Ectodermal cell (in vitro differentiated cells): ENCODE results near the gene NR2F2.

ENCODE experiments used
- H3K27ac ChIP-seq: 2 replicates; pipeline ENCODE4 v1.7.0; 2013; ENCODE audit warnings: mild to moderate bottlenecking, low read depth, low read length; ENCODE audit not compliant: insufficient read depth, poor library complexity, severe bottlenecking
- H3K27me3 ChIP-seq: 2 replicates; pipeline ENCODE4 v1.7.0; 2013; ENCODE audit warnings: mild to moderate bottlenecking, low read length; ENCODE audit not compliant: insufficient read depth, control insufficient read depth, poor library complexity, severe bottlenecking
- H3K36me3 ChIP-seq: one replicate; pipeline ENCODE4 v1.7.0; 2013; ENCODE audit warnings: low read length; ENCODE audit not compliant: control insufficient read depth, insufficient read depth
- H3K4me1 ChIP-seq: one replicate; pipeline ENCODE4 v1.7.0; 2013; ENCODE audit warnings: low read length; ENCODE audit not compliant: control insufficient read depth, insufficient read depth
- H3K4me3 ChIP-seq: 2 replicates; pipeline ENCODE4 v1.7.0; 2013; ENCODE audit warnings: low read depth, low read length, control low read depth; ENCODE audit not compliant: insufficient read depth
- H3K9me3 ChIP-seq: 2 replicates; pipeline ENCODE4 v1.7.0; 2013; ENCODE audit warnings: mild to moderate bottlenecking, low read length, moderate library complexity; ENCODE audit not compliant: control insufficient read depth
- WGBS, 2 experiments: methylation state at CpG; one replicate each; pipeline ENCODE4 v1.1.7; 2013; ENCODE audit warnings: missing lambda C conversion rate in 2 of 2; 5-methylcytosine and 5-hydroxymethylcytosine counted together

The NR2F2 gene

DNA sequence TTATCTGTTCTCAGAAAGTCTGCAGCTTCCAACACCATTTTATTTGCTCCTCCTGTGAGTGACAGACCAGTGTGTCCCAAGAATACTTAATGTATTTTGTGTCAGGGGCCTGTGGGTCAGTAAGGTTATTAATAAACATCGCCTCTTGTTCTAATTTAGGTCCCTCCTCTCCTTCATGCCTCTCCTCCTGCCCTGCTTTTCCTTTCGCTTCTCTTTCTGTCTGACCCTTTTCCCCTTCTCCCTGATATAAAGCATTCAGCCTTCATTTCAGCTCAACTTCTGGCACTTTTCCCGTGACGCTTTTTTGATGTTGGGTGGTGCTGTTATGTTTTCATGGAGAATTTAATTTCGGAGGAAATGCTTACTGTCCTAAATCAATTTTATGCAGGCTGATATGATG, 29.7 kb upstream of the NR2F2 start:
- 95 to 96% methylated on average over 5 of the region's 5 CpGs for WGBS, 2 experiments
- Histone ChIP-seq H3K9me3 (no peaks in the 10 kb centered on the region), H3K4me1 (no peaks in the 10 kb centered on the region), H3K27me3 (no peaks in the 10 kb centered on the region), H3K4me3 (no peak overlapping the region), H3K36me3 (no peaks in the 10 kb centered on the region), H3K27ac (no peak overlapping the region)

DNA sequence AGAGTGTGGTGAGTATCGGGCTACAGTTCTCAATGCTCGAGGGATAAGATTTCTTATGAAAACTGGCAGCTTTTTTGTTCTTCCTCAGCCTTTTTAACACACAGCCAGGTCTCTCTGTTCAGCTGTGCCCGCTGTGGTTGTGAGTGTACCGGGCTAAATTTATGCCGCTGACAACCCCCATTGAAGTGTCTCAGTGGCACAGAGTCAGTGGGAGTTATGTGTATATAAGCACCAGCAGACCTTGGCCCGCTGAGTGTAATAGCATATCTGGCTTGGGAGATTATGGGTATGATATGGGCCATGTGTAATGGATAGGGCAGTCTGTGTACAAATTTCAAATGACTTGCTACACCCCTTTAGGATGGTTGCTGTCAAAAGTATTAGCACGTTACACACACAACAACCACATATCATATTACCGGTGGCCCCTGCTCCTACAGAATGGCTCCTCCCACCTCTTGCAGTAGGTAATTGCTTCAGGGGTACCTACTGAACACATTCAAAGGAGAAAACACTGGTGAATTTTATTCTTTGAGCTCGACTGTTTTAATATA, 26.9 kb upstream of the NR2F2 start:
- Histone ChIP-seq H3K4me3 (no peak overlapping the region), H3K9me3 (no peaks in the 10 kb centered on the region), H3K4me1 (no peaks in the 10 kb centered on the region), H3K36me3 (no peaks in the 10 kb centered on the region), H3K27me3 (no peaks in the 10 kb centered on the region), H3K27ac (no peak overlapping the region)
- 85 to 89% methylated on average over 9 of the region's 9 CpGs for WGBS, 2 experiments

DNA sequence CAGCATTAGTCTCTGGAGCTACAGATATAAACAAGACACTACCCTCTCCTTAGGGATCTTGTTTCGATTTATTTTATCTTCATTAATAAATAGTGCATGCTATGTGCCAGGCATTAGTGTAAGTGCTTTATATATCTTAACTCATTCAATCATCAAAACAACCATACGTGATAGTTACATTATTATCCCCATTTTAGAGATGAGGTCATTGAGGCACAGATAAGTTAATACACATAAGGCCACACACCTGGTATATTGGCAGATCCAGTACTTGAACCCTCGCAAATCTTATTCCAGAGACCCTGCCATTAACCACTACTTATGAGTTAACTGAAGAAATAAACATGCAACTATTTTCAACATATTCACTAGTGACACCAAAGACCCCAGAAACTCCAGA, 25.7 kb upstream of the NR2F2 start:
- Histone ChIP-seq H3K4me3 (no peak overlapping the region), H3K9me3 (no peaks in the 10 kb centered on the region), H3K27ac (no peak overlapping the region), H3K36me3 (no peaks in the 10 kb centered on the region), H3K4me1 (no peaks in the 10 kb centered on the region), H3K27me3 (no peaks in the 10 kb centered on the region)
- WGBS, 2 experiments = 72 to 93% methylated on average over 2 to 3 of the region's 3 CpGs

DNA sequence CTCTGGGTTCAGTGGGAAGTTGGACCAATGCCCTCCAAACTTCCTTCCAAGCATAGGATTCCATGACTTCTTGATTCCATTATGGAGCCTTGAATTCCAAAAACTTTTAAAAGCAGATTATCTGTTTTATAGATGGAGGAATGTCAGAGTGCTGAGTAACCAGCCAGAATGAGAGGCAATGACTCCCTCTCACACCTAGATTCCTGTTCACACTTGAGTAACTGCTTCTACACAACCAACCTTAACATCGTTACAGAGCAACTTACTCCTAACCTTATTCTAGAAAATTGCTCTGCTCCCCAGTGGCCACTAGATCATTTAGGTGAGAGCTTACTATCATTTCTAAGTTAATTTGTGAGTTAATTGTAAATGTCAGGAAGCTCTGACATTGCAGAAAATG, 24.2 kb upstream of the NR2F2 start:
- no peak overlapping the region for H3K27ac ChIP-seq
- WGBS, 2 experiments = 83 to 92% methylated on average over 1 of the region's 1 CpG
- H3K4me1 ChIP-seq = no peaks in the 10 kb centered on the region
- no peaks in the 10 kb centered on the region for H3K9me3 ChIP-seq
- H3K27me3 ChIP-seq = no peaks in the 10 kb centered on the region
- no peaks in the 10 kb centered on the region for H3K36me3 ChIP-seq
- no peak overlapping the region for H3K4me3 ChIP-seq

DNA sequence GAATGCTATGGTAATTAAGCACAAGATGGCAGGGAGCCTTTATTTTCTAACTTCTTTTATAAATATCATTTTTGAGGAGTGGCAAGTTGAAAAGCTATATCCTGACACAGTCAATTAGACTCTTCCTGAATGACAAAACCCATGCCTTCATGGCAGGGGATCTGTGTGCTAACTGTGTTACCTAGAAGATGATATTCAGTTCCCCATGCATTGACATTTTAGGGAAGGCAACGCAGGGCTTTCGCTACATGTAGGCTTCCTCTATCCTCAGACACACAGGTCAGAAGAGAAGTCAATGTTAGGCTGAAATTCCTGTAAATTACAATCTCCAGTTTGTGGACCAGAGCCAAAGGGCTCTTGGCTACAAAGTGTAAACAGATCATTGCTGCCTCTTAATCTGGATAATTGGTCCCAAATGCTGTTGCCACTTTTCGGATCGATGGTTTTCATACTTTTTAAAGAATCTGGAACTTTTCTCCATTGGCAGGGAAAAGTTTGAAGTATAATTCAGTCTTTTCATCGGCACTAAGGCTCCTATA, 22.6 kb upstream of the NR2F2 start:
- 94 to 95% methylated on average over 5 of the region's 5 CpGs for WGBS, 2 experiments
- no peaks in the 10 kb centered on the region for H3K9me3 ChIP-seq
- H3K4me1 ChIP-seq = no peaks in the 10 kb centered on the region
- H3K4me3 ChIP-seq = no peak overlapping the region
- H3K36me3 ChIP-seq = no peaks in the 10 kb centered on the region
- H3K27me3 ChIP-seq = no peaks in the 10 kb centered on the region
- no peak overlapping the region for H3K27ac ChIP-seq

DNA sequence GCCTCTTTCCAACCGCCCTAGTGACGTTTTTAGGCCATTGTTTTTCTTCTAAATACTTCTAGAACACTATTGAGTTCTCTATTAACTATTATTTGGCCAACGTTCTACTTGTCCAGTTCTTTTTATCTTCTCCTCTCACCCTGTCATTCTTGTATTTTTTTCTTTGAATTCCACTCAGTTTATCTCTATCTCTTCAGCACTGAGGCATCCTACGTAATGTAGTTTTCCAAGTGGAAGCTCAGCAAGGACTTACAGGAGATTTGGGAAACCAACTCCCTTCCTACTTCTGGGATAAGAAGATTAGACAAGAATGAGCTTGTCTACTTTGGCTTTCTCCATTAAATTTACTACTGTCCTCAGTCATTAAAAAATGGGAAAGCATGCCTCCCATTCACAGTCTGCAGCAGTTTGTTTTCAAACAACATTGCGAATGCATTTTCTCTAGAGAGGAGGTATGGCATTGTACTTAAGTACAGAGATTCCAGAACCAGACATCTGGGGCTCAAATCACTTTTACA, 21.3 kb upstream of the NR2F2 start:
- H3K27ac ChIP-seq = no peak overlapping the region
- no peaks in the 10 kb centered on the region for H3K4me1 ChIP-seq
- H3K27me3 ChIP-seq = no peaks in the 10 kb centered on the region
- H3K9me3 ChIP-seq = no peaks in the 10 kb centered on the region
- H3K4me3 ChIP-seq = no peak overlapping the region
- 78% methylated on average over 5 of the region's 5 CpGs for WGBS, 2 experiments
- no peaks in the 10 kb centered on the region for H3K36me3 ChIP-seq

DNA sequence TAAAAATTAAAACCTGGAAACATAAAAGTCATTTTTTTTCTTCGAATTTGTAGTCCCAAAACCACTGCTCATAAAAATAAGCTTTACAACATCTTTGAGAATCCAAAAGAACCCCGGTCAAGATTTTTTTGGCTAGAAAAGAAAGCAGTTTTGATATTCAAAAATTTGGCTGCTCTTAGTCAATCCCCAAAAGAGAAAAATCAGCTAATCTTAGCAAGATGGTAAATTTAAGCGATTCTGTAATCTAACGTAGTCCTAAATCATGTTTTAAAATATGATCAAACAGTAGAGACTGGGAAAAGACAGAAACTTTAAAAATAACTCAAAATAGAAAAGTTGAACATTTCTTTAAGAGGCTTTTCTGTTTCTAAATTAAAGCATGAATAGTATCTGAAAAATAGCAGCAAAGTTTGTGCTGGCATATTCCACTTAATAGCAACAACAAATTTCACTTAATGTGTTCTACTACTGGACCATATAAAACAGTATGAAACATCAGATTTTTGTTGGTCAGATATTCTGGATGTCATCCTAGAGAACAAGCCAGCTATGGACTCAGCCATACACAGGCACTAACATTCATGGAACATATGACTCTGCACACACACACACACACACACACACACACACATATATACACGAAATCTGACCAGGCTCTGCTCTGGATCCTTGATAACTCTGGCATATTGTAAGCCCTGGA, 19.1 kb upstream of the NR2F2 start:
- WGBS, 2 experiments = 81 to 91% methylated on average over 4 to 5 of the region's 5 CpGs
- Histone ChIP-seq H3K27ac (no peak overlapping the region), H3K9me3 (no peaks in the 10 kb centered on the region), H3K36me3 (no peaks in the 10 kb centered on the region), H3K27me3 (no peaks in the 10 kb centered on the region), H3K4me1 (no peaks in the 10 kb centered on the region), H3K4me3 (no peak overlapping the region)

DNA sequence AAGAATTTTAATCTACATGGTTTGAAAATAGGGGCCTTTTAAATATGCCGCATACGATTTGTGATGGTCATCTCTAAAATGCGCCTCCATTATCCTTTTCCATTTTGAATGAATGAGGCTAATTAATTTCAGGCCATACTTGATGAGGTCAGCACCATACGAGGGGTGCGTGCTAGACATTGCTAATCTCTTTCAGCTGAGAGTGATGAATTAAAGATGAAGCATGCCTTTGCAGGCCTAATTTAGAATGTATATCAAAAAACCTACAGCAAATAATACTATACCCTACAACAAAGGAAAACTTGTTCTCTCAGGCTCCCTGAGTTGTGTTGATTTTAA, 18.6 kb upstream of the NR2F2 start:
- H3K4me3 ChIP-seq = no peak overlapping the region
- no peaks in the 10 kb centered on the region for H3K9me3 ChIP-seq
- WGBS, 2 experiments = 90 to 97% methylated on average over 5 of the region's 5 CpGs
- H3K4me1 ChIP-seq = no peaks in the 10 kb centered on the region
- H3K36me3 ChIP-seq = no peaks in the 10 kb centered on the region
- H3K27ac ChIP-seq = no peak overlapping the region
- H3K27me3 ChIP-seq = no peaks in the 10 kb centered on the region

DNA sequence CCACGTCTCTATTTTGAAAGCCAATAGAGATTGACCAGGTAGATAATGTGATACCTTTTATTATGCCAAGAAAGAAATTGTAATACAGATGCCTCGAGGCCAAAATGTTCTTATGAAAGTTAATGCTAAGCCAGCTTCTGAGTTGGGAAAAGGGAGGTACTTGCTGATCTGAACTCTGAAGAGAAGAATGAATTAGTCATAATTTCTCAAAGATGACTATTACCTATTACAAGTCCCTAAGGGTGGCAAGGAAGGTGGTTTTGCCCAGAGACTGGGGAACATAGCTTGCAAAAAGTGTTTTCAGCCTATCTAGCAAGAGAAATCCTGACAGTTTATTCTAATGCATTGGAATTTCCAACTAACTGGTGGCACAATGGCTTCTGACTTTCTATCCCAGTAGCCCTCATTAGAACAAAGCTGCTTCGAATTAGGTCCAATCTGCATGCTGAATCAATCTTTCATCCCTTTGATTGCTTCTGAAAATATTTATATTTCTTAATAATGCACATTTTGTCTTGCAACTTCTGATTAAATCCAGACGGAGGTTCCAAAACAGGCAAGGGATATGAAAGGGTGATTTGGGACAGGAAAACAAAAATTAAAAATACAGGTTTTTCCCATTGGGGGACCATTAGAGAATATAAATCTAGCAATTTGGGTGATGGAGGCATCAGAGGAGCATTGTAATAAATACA, 17.7 kb upstream of the NR2F2 start:
- no peaks in the 10 kb centered on the region for H3K27me3 ChIP-seq
- no peak overlapping the region for H3K4me3 ChIP-seq
- 77 to 87% methylated on average over 4 of the region's 4 CpGs for WGBS, 2 experiments
- H3K9me3 ChIP-seq = no peaks in the 10 kb centered on the region
- H3K27ac ChIP-seq = no peak overlapping the region
- H3K4me1 ChIP-seq = peaks cover 3% of the 10 kb centered on the region
- no peaks in the 10 kb centered on the region for H3K36me3 ChIP-seq

DNA sequence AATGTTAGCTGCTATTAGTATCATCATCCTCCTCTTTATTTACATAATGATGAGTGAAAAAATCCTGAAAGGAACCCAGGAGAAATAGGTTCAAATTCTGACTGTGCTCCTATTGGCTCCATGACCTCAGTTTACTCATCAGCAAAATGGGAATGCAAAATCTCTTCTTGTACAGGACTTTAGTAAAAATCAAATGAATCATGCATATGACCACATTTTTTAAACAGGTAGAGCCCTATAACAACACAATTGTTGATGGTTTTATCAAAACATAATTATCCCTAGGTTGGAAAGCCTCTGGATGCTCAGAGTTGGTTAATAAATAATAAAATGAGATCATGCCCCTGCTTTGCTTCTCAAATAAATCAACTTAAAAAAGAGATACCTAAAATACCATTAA, 16.0 kb upstream of the NR2F2 start:
- peaks cover 13% of the 10 kb centered on the region for H3K27me3 ChIP-seq
- H3K27ac ChIP-seq = no peak overlapping the region
- peaks cover 3% of the 10 kb centered on the region for H3K4me1 ChIP-seq
- H3K9me3 ChIP-seq = no peaks in the 10 kb centered on the region
- H3K36me3 ChIP-seq = no peaks in the 10 kb centered on the region
- no peak overlapping the region for H3K4me3 ChIP-seq
